ENCODE data around the gene TTYH2.
A peak's percentile ranks its signal among the peaks of the same experiment; 100 is the strongest.

DNA sequence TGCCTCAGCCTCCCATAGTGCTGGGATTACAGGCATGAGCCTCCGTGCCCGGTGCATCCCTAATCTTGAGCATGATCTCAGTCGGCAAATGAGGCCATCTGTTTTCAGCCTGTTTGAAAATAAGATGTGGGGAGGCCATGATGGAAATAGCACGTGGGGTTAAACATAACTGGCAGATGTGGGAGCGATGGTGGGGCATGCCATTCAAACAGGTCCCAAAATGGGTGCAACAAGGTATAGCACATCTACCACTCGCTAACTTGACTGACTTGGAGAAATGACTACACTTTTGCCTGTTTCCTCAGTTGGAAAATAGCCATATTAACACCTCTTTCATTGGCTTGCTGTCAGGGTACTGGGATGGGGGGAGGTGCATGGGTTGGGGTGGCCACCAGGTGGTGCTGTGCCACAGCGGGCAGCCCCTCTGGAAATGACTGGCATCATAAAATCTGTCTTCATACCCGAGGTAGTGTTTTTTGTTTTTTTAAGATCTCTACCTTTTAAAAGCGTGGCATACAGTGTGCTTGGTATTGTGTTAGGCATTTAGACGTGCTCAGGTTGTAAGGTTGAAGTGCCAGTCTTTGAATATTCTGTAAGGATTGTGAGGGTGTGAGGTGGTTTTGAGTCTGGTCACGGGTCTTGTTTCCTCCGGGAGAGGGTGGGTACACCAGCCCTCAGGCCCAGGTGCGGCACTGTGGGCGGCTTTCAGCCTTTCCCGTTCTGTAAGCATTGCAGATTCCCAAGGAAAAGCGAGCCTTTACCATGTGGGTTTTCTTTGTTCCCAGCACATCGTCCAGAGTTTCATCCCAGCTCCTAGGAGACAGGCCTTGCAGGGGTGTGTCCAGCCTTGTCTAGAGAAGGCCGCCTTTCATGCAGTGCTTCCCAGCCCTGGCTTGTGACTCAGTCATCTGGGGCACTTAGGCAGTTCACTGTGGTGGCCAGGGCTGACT lies 2.9 kb upstream of the TTYH2 start:
- TF ChIP-seq, protein P1, sequence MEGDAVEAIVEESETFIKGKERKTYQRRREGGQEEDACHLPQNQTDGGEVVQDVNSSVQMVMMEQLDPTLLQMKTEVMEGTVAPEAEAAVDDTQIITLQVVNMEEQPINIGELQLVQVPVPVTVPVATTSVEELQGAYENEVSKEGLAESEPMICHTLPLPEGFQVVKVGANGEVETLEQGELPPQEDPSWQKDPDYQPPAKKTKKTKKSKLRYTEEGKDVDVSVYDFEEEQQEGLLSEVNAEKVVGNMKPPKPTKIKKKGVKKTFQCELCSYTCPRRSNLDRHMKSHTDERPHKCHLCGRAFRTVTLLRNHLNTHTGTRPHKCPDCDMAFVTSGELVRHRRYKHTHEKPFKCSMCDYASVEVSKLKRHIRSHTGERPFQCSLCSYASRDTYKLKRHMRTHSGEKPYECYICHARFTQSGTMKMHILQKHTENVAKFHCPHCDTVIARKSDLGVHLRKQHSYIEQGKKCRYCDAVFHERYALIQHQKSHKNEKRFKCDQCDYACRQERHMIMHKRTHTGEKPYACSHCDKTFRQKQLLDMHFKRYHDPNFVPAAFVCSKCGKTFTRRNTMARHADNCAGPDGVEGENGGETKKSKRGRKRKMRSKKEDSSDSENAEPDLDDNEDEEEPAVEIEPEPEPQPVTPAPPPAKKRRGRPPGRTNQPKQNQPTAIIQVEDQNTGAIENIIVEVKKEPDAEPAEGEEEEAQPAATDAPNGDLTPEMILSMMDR (conservative IDR thresholded peaks at IDR 0.05; ENCODE audit: low read depth, low read length): peak; percentile 98
- TF ChIP-seq EZH2 (IDR thresholded peaks at IDR 0.05; ENCODE audit: borderline replicate concordance, low read depth, low read length, poor library complexity, severe bottlenecking): no peak
